ENCODE data around the gene RABEP2. TPM values are rescaled to one million over a fixed set of nuclear protein-coding genes. Genes with fewer than 3 reads are reported as not detected.

Gene RABEP2
- total and polyA plus RNA-seq, 8 donors: 11.5 to 66.1 (median 15.4) TPM

DNA sequence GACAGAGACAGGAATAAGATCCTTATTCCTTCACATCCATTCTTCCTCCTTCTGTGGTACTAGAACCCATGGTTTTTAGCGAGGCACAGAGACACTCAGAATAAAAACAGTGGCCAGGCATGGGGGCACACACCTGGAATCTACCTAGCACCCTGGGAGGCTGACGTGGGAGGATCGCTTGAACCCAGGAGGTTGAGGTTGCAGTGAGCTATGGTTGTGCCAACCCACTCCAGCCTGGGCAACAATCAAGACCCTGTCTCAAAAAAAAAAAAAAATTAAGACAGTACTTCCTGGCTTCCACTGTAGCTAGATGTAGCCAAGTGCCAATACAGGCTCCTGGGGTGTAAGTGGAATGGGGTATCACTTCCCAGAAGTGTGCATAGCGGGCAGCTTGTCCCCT is 42.1 kb upstream of the RABEP2 start:
- intact Hi-C loops (cut with DNase I): no loop called here
- Histone ChIP-seq H3K36me3 (peaks cover 0 to 7% (median 0%) of the 10 kb centered on the region in 3 donors), H3K27me3 (no peaks in the 10 kb centered on the region), H3K4me3 (no peak overlapping the region), H3K4me1 (no peaks in the 10 kb centered on the region), H3K27ac (no peak overlapping the region), H3K9me3 (no peaks in the 10 kb centered on the region)
- TF ChIP-seq, protein P1, sequence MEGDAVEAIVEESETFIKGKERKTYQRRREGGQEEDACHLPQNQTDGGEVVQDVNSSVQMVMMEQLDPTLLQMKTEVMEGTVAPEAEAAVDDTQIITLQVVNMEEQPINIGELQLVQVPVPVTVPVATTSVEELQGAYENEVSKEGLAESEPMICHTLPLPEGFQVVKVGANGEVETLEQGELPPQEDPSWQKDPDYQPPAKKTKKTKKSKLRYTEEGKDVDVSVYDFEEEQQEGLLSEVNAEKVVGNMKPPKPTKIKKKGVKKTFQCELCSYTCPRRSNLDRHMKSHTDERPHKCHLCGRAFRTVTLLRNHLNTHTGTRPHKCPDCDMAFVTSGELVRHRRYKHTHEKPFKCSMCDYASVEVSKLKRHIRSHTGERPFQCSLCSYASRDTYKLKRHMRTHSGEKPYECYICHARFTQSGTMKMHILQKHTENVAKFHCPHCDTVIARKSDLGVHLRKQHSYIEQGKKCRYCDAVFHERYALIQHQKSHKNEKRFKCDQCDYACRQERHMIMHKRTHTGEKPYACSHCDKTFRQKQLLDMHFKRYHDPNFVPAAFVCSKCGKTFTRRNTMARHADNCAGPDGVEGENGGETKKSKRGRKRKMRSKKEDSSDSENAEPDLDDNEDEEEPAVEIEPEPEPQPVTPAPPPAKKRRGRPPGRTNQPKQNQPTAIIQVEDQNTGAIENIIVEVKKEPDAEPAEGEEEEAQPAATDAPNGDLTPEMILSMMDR (IDR thresholded peaks at IDR 0.05): no peak
- FAIRE-seq (no peak), DNase-seq (no peak), ATAC-seq (no peak)
- WGBS, 2 donors: 84 to 89% methylated on average over 4 of the region's 4 CpGs

DNA sequence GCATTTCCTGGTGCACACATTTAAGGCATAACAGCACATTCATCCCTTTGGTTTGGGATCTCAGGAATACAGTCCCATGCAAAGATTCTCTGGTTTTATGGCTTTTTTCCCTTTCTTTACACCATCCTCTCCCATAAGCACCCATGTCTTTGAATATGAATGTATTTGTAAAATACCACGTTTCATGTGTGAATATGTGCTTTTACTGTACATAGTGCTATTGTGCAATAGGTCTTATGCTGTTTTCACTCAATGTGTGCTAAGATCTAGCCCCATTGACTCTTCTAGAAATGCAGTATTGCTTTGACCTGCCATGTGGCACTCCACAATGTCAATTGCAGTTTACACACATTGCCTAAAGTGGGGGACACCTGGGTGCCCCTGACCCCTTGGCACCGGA is 39.5 kb upstream of the RABEP2 start:
- H3K4me3 ChIP-seq: no peak overlapping the region
- no peak overlapping the region for H3K27ac ChIP-seq
- TF ChIP-seq, protein P1 (IDR thresholded peaks at IDR 0.05): no peak
- FAIRE-seq: no peak
- no peak for ATAC-seq
- 83 to 89% methylated on average over 2 of the region's 2 CpGs for WGBS, 2 donors
- H3K27me3 ChIP-seq: no peaks in the 10 kb centered on the region
- no peaks in the 10 kb centered on the region for H3K9me3 ChIP-seq
- intact Hi-C loops (cut with DNase I): no loop called here
- H3K4me1 ChIP-seq: no peaks in the 10 kb centered on the region
- DNase-seq: no peak
- peaks cover 0 to 7% (median 7%) of the 10 kb centered on the region in 3 donors for H3K36me3 ChIP-seq

DNA sequence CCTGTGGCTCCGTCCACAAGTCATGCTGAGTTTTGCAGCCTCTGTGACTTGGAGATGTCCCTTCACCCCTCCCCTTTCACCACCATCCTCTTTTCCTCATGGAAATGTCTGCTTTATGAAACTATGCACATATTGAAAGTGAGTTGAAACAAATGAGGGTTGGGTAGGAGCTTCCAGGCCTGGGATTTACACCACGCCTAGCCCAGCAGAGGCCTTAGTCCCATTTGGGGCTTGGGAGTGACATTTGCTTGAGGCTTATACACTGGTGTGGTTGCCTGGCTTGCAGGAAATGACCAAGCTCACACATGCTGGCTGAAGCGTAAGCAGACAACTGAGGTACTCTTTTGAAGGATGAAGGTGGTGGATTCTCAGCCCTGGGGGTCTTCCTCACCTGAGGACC is 39.0 kb upstream of the RABEP2 start:
- no peaks in the 10 kb centered on the region for H3K9me3 ChIP-seq
- no peak overlapping the region for H3K4me3 ChIP-seq
- H3K27me3 ChIP-seq: no peaks in the 10 kb centered on the region
- DNase-seq (no peak), FAIRE-seq (no peak), ATAC-seq (no peak)
- no peak overlapping the region for H3K27ac ChIP-seq
- H3K4me1 ChIP-seq: no peaks in the 10 kb centered on the region
- TF ChIP-seq, protein P1 (IDR thresholded peaks at IDR 0.05): no peak
- peaks cover 0 to 7% (median 7%) of the 10 kb centered on the region in 3 donors for H3K36me3 ChIP-seq
- intact Hi-C loops (cut with DNase I): no loop called here
- 94 to 95% methylated on average over 3 of the region's 3 CpGs for WGBS, 2 donors

DNA sequence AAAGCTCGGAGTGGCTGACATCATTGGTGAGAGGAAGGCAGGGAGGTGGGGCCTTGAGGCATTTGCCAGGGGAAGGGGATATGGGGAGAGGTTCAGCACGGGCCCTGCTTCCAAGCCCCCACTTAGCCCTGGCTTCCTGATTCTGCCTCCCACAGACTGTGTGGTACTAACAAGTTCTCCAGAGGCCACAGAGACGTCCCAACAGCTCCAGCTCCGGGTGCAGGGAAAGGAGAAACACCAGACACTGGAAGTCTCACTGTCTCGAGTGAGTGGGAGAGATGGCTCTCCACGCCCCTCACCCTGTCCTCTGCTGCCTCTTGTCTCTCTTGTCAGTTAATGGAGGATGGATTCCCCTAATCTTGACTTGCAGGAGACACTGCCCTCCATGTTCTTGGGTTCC is 33.8 kb upstream of the RABEP2 start:
- H3K27ac ChIP-seq: no peak overlapping the region
- no peak overlapping the region for H3K4me3 ChIP-seq
- H3K36me3 ChIP-seq: peaks cover 0 to 21% (median 6%) of the 10 kb centered on the region in 3 donors
- H3K4me1 ChIP-seq: no peaks in the 10 kb centered on the region
- 81 to 96% methylated on average over 5 to 6 of the region's 6 CpGs for WGBS, 2 donors
- H3K9me3 ChIP-seq: no peaks in the 10 kb centered on the region
- no peak for FAIRE-seq
- TF ChIP-seq, protein P1 (IDR thresholded peaks at IDR 0.05): no peak
- intact Hi-C loops (cut with DNase I): no loop called here
- DNase-seq: no peak
- H3K27me3 ChIP-seq: no peaks in the 10 kb centered on the region
- no peak for ATAC-seq

DNA sequence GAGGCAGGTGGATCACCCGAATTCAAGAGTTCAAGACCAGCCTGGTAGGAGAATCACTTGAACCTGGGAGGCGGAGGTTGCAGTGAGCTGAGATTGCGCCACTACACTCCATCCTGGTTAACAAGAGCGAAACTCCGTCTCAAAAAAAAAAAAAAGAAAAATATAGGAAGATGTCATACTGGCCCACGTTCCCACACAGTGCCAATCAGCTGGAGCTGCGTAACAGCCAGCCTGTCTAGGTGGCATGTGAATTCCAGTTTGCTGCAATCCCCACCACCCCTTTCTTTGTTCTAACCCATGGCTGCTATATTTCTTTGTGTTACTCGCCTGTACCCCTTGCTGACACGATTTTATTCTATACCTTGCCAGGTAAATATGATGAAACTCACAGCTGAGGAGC is 33.2 kb upstream of the RABEP2 start:
- FAIRE-seq: no peak
- WGBS, 2 donors: 94 to 99% methylated on average over 8 to 9 of the region's 9 CpGs
- peaks cover 0 to 21% (median 3%) of the 10 kb centered on the region in 3 donors for H3K36me3 ChIP-seq

More for the DNA sequence above, 33.2 kb upstream of the RABEP2 start:
- no peak for DNase-seq
- H3K27me3 ChIP-seq: no peaks in the 10 kb centered on the region
- no peak for ATAC-seq
- H3K4me1 ChIP-seq: no peaks in the 10 kb centered on the region
- intact Hi-C loops (cut with DNase I): no loop called here
- no peak overlapping the region for H3K4me3 ChIP-seq
- TF ChIP-seq, protein P1 (IDR thresholded peaks at IDR 0.05): no peak
- H3K27ac ChIP-seq: no peak overlapping the region
- no peaks in the 10 kb centered on the region for H3K9me3 ChIP-seq
